Stimulated activated naive CD8-positive, alpha-beta T cell treated with anti-CD3 and anti-CD28 coated beads, Interleukin-15, Interleukin-2, amounts not matched to agents 100 ng/mL and 50 ng/mL, for 24 hours (primary cell): Measurements from ENCODE around the gene SERINC5.
A peak's percentile ranks its signal among the peaks of the same experiment; 100 is the strongest.
"Not testable (repeated sequence)": the region's sequence is repeated elsewhere in the genome, so short reads cannot be mapped to it uniquely, and the experiment has no call there.

ENCODE experiments used
- H3K27ac Mint-ChIP-seq: one replicate; pipeline ENCODE4 v1.8.0; 2021; ENCODE audit warnings: mild to moderate bottlenecking, mixed read lengths
- H3K27me3 Mint-ChIP-seq: one replicate; pipeline ENCODE4 v1.8.0; 2021; ENCODE audit warnings: mixed read lengths
- H3K36me3 Mint-ChIP-seq: one replicate; pipeline ENCODE4 v1.8.0; 2021; ENCODE audit warnings: low read depth, mixed read lengths
- H3K4me1 Mint-ChIP-seq: one replicate; pipeline ENCODE4 v1.8.0; 2021; ENCODE audit warnings: low read depth, mixed read lengths
- H3K4me3 Mint-ChIP-seq: one replicate; pipeline ENCODE4 v1.8.0; 2021; ENCODE audit warnings: mild to moderate bottlenecking, mixed read lengths
- H3K9me3 Mint-ChIP-seq: one replicate; pipeline ENCODE4 v1.8.0; 2021; ENCODE audit warnings: mixed read lengths

Gene SERINC5

DNA sequence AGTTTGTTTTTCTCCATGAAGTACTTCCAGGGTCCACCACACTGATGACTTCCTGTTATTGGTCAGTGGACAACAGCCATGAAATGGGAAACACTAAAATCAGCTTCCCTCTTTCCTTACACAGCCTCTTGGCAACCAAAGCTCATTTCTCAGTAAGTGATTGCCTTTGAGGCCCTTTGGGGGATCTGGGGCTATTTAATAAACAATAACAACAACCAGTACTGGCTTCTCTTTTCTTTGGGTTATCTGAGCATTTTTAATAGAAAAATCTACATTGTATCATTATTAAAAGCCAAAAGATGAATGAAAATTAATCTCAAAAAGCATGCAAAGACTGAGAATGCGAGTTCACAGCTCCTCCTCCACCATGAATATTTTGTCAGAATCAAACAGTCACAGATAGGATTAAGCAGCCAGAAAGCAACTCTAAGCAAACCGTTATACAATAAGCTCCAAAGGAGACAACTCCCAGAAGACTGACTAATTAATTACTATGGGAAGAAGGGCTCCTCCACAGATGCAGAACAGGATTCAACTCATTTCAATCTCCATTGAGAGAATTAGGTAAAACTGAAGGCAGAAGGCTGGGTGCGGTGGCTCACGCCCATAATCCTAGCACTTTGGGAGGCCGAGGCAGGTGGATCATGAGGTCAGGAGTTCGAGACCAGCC, 68.3 kb downstream of the SERINC5 start:
- Mint-ChIP-seq H3K9me3 (no peaks in the 10 kb centered on the region), H3K4me3 (peak overlapping the region; percentile 58), H3K4me1 (peaks cover 90% of the 10 kb centered on the region), H3K27ac (peak overlapping the region; percentile 93), H3K27me3 (no peaks in the 10 kb centered on the region), H3K36me3 (peaks cover 3% of the 10 kb centered on the region)

DNA sequence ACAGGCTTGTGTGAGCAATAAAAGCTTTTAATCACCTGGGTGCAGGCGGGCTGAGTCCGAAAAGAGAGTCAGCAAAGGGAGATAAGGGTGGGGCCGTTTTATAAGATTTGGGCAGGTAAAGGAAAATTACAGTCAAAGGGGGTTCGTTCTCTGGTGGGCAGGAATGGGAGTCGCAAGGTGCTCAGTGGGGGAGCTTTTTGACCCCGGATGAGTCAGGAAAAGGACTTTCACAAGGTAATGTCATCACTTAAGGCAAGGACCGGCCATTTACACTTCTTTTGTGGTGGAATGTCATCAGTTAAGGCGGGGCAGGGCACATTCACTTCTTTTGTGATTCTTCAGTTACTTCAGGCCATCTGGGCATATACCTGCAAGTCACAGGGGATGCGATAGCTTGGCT, 70.3 kb downstream of the SERINC5 start:
- not testable (repeated sequence) for H3K9me3 Mint-ChIP-seq, H3K27me3 Mint-ChIP-seq, H3K36me3 Mint-ChIP-seq
- peak overlapping the region; percentile 62 for H3K4me3 Mint-ChIP-seq
- H3K4me1 Mint-ChIP-seq = peaks cover 92% of the 10 kb centered on the region
- peak overlapping the region; percentile 90 for H3K27ac Mint-ChIP-seq

DNA sequence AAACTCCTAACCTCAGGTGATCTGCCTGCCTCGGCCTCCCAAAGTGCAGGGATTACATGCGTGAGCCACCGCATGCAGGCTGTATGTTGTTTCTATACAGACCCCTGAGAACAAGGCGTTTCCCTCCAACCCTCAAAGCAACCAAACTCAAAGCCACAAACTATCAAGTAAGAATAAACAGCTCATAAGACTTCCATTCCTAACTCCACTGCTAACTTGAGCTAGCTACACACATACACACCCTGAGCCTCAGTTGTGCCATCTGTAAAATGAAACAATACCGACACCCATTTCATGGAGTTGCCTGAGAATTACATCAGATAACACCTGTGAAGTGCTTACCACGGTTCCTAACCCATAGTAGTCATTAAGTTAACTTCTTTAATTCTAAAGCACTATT, 70.8 kb downstream of the SERINC5 start:
- peak overlapping the region; percentile 62 for H3K4me3 Mint-ChIP-seq
- H3K36me3 Mint-ChIP-seq = peaks cover 3% of the 10 kb centered on the region
- no peaks in the 10 kb centered on the region for H3K27me3 Mint-ChIP-seq
- H3K27ac Mint-ChIP-seq = peak overlapping the region; percentile 90
- peaks cover 92% of the 10 kb centered on the region for H3K4me1 Mint-ChIP-seq
- no peaks in the 10 kb centered on the region for H3K9me3 Mint-ChIP-seq

DNA sequence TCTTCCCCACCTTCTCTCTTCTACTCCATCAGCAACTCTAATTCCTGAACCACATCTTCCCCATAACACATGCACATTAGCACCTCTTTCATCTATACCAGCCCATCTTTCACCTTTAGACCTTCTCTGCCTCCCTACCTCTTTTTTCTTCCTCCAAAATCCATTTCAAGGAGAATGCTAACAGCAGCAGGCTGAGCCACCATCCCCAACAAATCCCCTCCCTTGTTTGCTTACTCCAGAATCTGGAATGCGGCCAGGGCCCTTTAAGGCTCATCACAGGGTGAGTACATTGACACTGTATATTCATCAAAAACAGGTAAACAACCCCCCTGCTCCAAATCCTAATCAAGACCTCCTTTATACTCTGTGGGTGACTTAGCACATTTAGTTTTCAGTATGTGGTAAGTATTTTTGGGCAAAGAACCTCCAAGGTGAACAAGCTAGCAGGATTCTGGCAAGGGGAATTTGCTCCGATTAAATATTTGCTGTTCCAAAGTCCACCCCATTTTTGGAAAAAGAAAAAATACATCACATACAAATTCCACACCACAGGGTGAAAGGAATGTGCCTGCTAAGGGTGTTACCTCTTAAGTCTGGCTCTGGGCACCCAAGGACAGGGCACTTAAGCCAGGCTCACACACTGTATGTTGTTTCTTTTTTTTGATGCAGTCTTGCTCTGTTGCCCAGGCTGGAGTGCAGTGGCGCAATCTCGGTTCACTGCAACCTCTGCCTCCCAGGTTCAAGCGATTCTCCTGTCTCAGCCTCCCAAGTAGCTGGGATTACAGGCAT, 71.4 kb downstream of the SERINC5 start:
- Mint-ChIP-seq H3K36me3 (peaks cover 3% of the 10 kb centered on the region), H3K4me3 (peak overlapping the region; percentile 62), H3K27me3 (no peaks in the 10 kb centered on the region), H3K4me1 (peaks cover 92% of the 10 kb centered on the region), H3K27ac (peak overlapping the region; percentile 90), H3K9me3 (no peaks in the 10 kb centered on the region)

DNA sequence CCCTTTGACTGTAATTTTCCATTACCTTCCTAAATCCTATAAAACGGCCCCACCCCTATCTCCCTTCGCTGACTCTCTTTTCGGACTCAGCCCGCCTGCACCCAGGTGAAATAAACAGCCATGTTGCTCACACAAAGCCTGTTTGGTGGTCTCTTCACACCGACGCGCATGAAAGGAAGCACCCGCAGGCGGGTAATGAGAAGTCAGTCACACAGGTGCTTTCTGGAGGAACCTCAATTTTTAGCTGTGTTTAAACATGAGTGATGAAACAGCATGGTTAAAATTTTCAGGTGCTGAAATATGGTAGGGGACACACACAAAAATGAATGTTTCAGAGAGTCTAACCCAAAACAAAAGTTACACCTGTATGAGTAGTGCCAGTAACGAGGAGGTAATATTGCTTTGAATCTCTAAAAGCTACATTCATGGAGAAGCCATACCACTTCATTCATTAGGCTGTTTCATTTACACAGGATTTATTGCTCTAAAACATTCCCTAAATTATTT, 72.1 kb downstream of the SERINC5 start:
- Mint-ChIP-seq H3K27ac (peak overlapping the region; percentile 90), H3K4me1 (peaks cover 93% of the 10 kb centered on the region), H3K4me3 (peak overlapping the region; percentile 42)
- H3K36me3 Mint-ChIP-seq, H3K27me3 Mint-ChIP-seq, H3K9me3 Mint-ChIP-seq: not testable (repeated sequence)

DNA sequence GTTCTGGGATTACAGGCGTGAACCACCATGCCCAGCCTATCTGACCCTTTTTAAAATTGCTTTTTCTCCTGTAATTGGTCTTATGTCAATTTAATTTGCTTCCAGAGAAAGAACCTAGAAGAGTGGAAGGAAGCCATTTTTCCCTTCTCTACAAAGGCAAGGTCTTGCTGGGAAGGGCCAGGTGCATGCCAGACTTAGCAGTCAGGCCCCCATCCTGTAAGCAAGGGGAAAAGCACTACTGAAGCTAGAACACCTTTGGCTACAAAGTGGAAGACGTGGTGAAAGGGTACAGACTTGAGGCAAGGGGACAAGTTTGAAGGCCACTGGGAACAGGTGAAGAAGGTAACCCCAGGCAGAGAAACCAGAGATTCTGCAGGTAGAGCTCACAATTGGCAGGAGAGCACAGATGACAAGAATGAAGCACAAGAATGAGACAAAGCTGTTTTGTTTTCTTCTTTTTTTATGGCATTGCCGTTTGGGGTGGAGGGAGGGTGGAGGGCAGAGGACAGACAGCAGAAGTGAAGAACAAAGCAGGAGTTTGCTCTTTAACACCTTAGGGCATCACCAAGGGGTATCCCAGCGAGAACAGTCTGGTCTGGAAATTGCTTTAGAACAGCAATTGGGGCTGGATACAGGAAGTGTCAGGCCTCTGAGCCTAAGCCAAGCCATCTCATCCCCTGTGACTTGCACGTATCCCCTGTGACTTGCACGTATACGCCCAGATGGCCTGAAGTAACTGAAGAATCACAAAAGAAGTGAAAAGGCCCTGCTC, 72.9 kb downstream of the SERINC5 start:
- Mint-ChIP-seq H3K9me3 (no peaks in the 10 kb centered on the region), H3K27me3 (no peaks in the 10 kb centered on the region), H3K27ac (peak overlapping the region; percentile 90), H3K36me3 (peaks cover 3% of the 10 kb centered on the region), H3K4me1 (peaks cover 88% of the 10 kb centered on the region), H3K4me3 (peak overlapping the region; percentile 17)

DNA sequence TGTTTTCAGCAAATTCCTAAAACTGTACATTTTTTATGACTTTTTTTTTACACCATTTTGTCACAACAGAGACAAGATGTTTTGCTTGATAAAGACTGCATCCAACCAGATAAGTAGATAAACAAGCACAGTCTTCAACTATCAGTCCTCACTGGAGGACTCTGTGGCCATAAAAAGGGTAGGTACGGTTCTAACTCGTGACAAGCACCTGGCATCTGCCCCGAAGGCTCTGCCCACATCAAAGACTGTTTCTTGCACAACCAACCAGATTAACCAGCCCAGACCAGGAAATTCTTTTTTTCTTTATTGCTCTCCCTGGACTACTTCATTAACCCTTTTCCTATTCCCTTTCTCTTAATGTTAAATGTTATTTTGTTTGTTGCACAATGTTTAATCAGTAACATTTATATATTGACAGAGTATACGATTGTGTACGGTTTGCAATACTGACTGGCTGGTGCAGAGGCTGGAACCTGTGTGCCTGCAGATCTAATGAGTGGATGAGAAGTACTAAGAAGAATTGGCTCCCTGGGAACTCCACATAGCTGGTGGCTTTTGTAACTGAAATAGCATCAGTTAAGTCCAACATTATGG, 74.1 kb downstream of the SERINC5 start:
- Mint-ChIP-seq H3K9me3 (no peaks in the 10 kb centered on the region), H3K4me1 (peaks cover 89% of the 10 kb centered on the region), H3K27me3 (no peaks in the 10 kb centered on the region), H3K27ac (peak overlapping the region; percentile 81), H3K4me3 (peak overlapping the region; percentile 44), H3K36me3 (peaks cover 15% of the 10 kb centered on the region)

DNA sequence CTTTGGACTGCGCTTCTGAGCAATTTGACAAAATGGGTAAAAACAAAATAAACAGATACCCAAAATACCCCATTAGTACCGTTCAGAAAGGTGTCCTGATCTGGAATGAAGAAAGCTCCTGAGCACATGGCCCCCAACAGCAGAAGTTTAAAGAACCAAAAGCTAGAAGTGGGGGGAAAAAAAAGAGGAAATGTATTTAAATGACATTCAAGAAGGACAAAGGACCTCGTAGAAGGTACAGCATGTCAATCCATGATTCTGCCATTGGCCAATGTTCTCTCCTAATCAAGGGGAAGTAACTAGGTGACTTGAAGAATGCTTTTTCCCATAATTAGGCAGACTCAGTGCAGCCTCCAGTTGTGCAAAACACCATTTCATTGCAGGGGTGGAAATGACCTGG, 78.6 kb downstream of the SERINC5 start:
- H3K27me3 Mint-ChIP-seq = no peaks in the 10 kb centered on the region
- peaks cover 38% of the 10 kb centered on the region for H3K36me3 Mint-ChIP-seq
- H3K4me1 Mint-ChIP-seq = peaks cover 60% of the 10 kb centered on the region
- peak overlapping the region; percentile 36 for H3K27ac Mint-ChIP-seq
- no peaks in the 10 kb centered on the region for H3K9me3 Mint-ChIP-seq
- no peak overlapping the region for H3K4me3 Mint-ChIP-seq

DNA sequence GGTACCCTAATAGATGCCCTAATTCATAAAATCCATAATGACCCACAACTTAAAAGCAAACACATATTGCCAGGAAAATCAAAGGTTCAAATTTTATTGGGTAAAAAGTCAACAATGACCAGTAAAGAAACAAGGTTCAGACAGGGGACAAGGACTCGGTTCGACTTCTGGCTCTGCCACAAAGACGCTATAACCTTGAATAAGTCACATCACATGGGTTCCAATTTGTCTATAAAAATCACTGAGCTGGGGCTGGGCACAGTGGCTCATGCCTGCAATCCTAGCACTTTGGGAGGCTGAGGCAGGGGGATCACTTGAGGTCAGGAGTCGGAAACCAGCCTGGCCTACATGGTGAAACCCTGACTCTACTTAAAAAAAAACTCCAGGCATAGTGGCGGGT, 80.5 kb downstream of the SERINC5 start:
- peaks cover 44% of the 10 kb centered on the region for H3K4me1 Mint-ChIP-seq
- H3K4me3 Mint-ChIP-seq = no peak overlapping the region
- no peak overlapping the region for H3K27ac Mint-ChIP-seq
- H3K36me3 Mint-ChIP-seq = peaks cover 46% of the 10 kb centered on the region
- no peaks in the 10 kb centered on the region for H3K9me3 Mint-ChIP-seq
- no peaks in the 10 kb centered on the region for H3K27me3 Mint-ChIP-seq

DNA sequence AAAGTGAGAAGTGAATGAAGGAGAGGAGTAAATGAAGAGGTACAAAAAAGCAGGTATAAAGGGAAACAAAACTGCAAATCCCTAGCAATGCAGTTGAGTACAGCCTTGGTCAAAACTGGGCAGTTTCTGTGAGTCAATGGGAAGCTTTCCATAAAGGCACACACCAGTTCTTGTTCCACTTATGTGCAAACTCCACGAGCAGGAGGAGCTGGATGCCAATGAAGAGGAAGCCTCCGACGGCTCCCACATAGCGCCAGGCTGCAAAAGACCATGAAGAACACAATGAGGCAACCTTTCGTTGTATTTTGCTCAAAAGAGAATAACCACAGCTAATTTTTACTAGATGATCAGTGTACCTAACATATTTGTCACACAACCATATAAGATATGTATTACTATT, 81.1 kb downstream of the SERINC5 start:
- H3K27me3 Mint-ChIP-seq = no peaks in the 10 kb centered on the region
- H3K9me3 Mint-ChIP-seq = no peaks in the 10 kb centered on the region
- H3K27ac Mint-ChIP-seq = no peak overlapping the region
- peaks cover 38% of the 10 kb centered on the region for H3K4me1 Mint-ChIP-seq
- H3K36me3 Mint-ChIP-seq = peaks cover 52% of the 10 kb centered on the region
- H3K4me3 Mint-ChIP-seq = no peak overlapping the region

DNA sequence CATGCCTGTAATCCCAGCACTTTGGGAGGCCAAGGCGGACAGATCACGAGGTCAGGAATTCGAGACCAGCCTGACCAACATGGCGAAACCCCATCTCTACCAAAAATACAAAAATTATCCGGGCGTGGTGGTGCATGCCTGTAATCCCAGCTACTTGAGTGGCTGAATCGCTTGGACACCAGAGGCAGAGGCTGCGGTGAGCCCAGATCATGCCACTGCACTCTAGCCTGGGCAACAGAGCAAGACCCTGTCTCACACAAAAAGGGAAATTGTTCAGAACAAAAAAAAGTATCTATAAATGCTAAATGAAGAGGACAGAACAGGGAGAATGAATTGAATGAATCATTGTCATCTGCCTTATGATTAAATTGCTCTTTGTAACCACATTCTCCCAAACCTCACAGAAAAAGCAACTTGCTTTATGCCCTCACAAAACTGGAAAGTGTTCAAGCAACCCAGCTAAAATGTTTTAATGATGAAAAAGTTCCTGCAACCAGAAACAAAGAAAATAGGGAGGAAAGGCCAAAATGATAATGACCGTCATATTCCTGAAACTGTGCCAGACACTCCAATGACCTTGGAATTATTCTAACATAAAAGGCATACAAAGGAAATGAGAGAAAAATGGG, 83.7 kb downstream of the SERINC5 start:
- Mint-ChIP-seq H3K9me3 (no peaks in the 10 kb centered on the region), H3K36me3 (peaks cover 60% of the 10 kb centered on the region), H3K4me3 (no peak overlapping the region), H3K4me1 (peaks cover 39% of the 10 kb centered on the region), H3K27ac (no peak overlapping the region), H3K27me3 (no peaks in the 10 kb centered on the region)

DNA sequence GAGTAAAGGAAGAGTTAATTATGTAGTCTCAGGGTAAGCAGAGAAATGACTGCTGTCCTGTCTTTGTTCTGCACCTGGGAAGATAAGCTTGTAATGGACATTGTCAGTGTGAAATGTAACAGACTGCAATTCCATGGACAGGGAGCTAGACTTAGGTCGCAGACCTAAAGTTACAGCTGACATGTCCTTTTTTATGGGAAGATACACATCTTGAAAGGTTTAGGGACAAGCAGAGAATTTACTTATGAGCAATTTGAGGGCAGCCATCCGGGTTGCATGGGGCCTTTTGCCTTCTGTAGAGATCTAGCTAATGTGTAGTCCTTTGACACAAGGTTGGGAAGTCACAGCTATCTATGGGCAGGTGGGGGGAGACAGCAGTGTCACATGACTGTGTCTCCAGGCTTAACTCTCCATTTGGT, 85.7 kb downstream of the SERINC5 start:
- Mint-ChIP-seq H3K4me3 (no peak overlapping the region), H3K36me3 (peaks cover 69% of the 10 kb centered on the region), H3K27ac (peak overlapping the region; percentile 36), H3K4me1 (peaks cover 50% of the 10 kb centered on the region), H3K27me3 (no peaks in the 10 kb centered on the region), H3K9me3 (no peaks in the 10 kb centered on the region)

DNA sequence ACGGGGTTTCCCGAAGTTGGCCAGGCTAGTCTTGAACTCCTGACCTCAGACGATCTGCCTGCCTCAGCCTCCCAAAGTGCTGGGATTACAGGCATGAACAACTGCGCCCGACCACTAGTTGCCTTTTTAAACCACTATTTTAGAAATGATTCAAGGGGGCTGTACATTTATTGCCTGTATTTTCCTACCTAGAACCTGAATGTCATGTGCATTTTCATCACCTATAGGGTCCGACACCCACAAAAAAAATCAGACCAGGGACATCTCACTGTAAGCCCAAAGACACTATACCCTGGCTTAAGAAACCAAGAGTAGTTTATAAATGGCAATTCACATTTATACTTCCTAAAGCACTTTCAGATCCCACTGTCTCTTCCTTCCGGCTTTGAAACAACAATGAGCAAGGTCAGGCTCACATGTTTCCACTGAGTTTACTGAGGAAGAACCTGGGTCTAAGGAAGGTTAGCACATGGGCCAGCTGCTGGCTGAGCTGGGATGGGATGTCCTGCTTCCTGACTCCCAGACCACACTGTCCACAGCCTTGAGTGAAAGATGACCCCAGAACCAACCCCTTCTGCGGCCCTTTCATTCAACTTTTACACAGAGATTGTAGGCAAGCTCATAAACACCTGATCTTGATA, 87.3 kb downstream of the SERINC5 start:
- H3K4me1 Mint-ChIP-seq = peaks cover 48% of the 10 kb centered on the region
- peaks cover 69% of the 10 kb centered on the region for H3K36me3 Mint-ChIP-seq
- no peak overlapping the region for H3K4me3 Mint-ChIP-seq
- H3K9me3 Mint-ChIP-seq = no peaks in the 10 kb centered on the region
- H3K27ac Mint-ChIP-seq = peak overlapping the region; percentile 76
- no peaks in the 10 kb centered on the region for H3K27me3 Mint-ChIP-seq

DNA sequence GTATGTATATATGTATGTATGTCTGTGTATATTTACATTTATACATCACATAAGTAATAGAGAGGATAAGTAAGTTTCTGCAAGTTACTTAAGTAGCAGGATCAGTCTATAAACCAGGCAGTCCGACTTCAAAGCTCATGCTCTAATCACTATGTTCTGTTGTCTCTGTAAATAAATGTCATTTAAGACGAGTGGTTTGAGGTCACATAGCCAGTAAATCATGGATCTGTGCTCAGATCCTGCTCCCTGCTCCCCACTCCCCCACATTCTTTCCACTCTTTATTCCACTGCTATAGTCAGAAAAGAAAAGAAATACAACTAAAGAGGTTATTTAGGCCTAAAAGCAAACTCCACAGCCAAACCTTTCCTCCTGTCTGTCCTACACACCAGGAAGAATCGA, 90.4 kb downstream of the SERINC5 start:
- H3K36me3 Mint-ChIP-seq = peaks cover 77% of the 10 kb centered on the region

More for the DNA sequence above, 90.4 kb downstream of the SERINC5 start:
- H3K4me1 Mint-ChIP-seq = peaks cover 45% of the 10 kb centered on the region
- H3K9me3 Mint-ChIP-seq = no peaks in the 10 kb centered on the region
- no peaks in the 10 kb centered on the region for H3K27me3 Mint-ChIP-seq
- H3K4me3 Mint-ChIP-seq = no peak overlapping the region
- no peak overlapping the region for H3K27ac Mint-ChIP-seq
